Left lung (tissue), 10 donors: ENCODE data around the gene CEP97. TPM values are rescaled to one million over a fixed set of nuclear protein-coding genes. Genes with fewer than 3 reads are reported as not detected.

Experiments used
- ATAC-seq: fragments of 200-7000 bp; cut with Tn5 transposase; one replicate; pipeline ENCODE4 v1.9.1; 2020; ENCODE audit warnings: moderate library complexity
- DNase-seq, 4 donors: peaks; one replicate each; pipeline ENCODE4 v3.0.0-alpha.2; 2013 to 2020
- H3K27ac ChIP-seq, 2 donors: fragments of 200-600 bp; sonication (generic) in 1 of 2; one replicate each; pipeline versions ENCODE4 v1.5.0 to v1.8.0; 2020 to 2021
- H3K27me3 ChIP-seq, 2 donors: fragments of 200-600 bp; sonication (generic) in 1 of 2; one replicate each; pipeline versions ENCODE4 v1.5.0 to v1.8.0; 2020 to 2021
- H3K36me3 ChIP-seq, 2 donors: fragments of 200-600 bp; sonication (generic) in 1 of 2; one replicate each; pipeline versions ENCODE4 v1.5.0 to v1.8.0; 2020 to 2021
- H3K4me1 ChIP-seq, 2 donors: fragments of 200-600 bp; one replicate each; pipeline ENCODE4 v1.8.0; 2021
- H3K4me3 ChIP-seq, 2 donors: fragments of 200-600 bp; sonication (generic) in 1 of 2; one replicate each; pipeline versions ENCODE4 v1.5.0 to v1.8.0; 2020 to 2021; ENCODE audit warnings: mild to moderate bottlenecking in 1 of 2
- H3K9me3 ChIP-seq, 2 donors: fragments of 200-600 bp; sonication (generic) in 1 of 2; one replicate each; pipeline versions ENCODE4 v1.5.0 to v1.8.0; 2020 to 2021
- CTCF ChIP-seq, 2 donors: fragments of 200-600 bp; sonication (generic) in 1 of 2; IDR thresholded peaks; one replicate each; pipeline versions ENCODE4 v1.5.0 to v1.8.0; 2021; ENCODE audit warnings: antibody characterized with exemption in 2 of 2
- intact Hi-C, 2 donors: fragments of 100-400 bp; cut with DNase I; formaldehyde crosslinking; loops; one replicate each; pipeline versions ENCODE4 v1.11.2 to v1.14.2; 2022
- polyA plus RNA-seq, 6 donors: library from polyadenylated mRNA; unstranded; fragments of 120-200 nt; gene quantifications; one replicate each; pipeline ENCODE4 v1.2.1, GENCODE V29; 2013; ENCODE audit not compliant: insufficient read length in 6 of 6
- total RNA-seq, 2 donors: library from RNA; stranded (reverse); fragmentation: NEBNext Ultra II Directional; extraction: Animal tissue kit (Norgen Biotek cat#: 25700); gene quantifications; one replicate each; pipeline ENCODE4 v1.2.1, GENCODE V29; 2021
- donor health status: DM: no; HTN: yes; CAD: no.
- donor health status: DM: no; HTN: no; CAD: no.

Gene CEP97
- total and polyA plus RNA-seq, 8 donors: 8.5 to 23.7 (median 19.5) TPM

GRCh38 chr3:101720851-101721840 lies 3.3 kb upstream of the CEP97 start:
- Histone ChIP-seq H3K27me3 (no peaks in the 10 kb centered on the region), H3K4me1 (peaks cover 4 to 43% of the 10 kb centered on the region in 2 donors), H3K9me3 (no peaks in the 10 kb centered on the region), H3K36me3 (no peaks in the 10 kb centered on the region), H3K4me3 (no peak overlapping the region), H3K27ac (peak overlapping the region in 1 of 2 donors; percentile 74)
- DNase-seq (no peak), ATAC-seq (no peak)
- TF ChIP-seq CTCF (IDR thresholded peaks at IDR 0.05): no peak
- intact Hi-C loops: no loop called here

GRCh38 chr3:101722394-101723173 lies 1.8 kb upstream of the CEP97 start:
- no peak for TF ChIP-seq CTCF (IDR thresholded peaks at IDR 0.05)
- no peaks in the 10 kb centered on the region for H3K27me3 ChIP-seq
- H3K4me1 ChIP-seq: peaks cover 4 to 48% of the 10 kb centered on the region in 2 donors
- intact Hi-C loops: no loop called here
- H3K4me3 ChIP-seq: no peak overlapping the region
- no peak for ATAC-seq
- no peaks in the 10 kb centered on the region for H3K9me3 ChIP-seq
- H3K27ac ChIP-seq: peak overlapping the region in 1 of 2 donors; percentile 74
- no peak for DNase-seq
- no peaks in the 10 kb centered on the region for H3K36me3 ChIP-seq

GRCh38 chr3:101725194-101725889 lies 928 bp downstream of the CEP97 start:
- H3K9me3 ChIP-seq: no peaks in the 10 kb centered on the region
- intact Hi-C loops: no loop called here
- TF ChIP-seq CTCF (IDR thresholded peaks at IDR 0.05): no peak

GRCh38 chr3:101725890-101726275 lies 1.5 kb downstream of the CEP97 start:
- Histone ChIP-seq H3K9me3 (no peaks in the 10 kb centered on the region), H3K4me3 (peak overlapping the region; percentile 74 to 80), H3K27me3 (no peaks in the 10 kb centered on the region), H3K4me1 (peaks cover 4 to 36% of the 10 kb centered on the region in 2 donors), H3K27ac (no peak overlapping the region), H3K36me3 (peaks cover 0 to 18% of the 10 kb centered on the region in 2 donors)
- intact Hi-C loops: no loop called here
- no peak for ATAC-seq
- no peak for DNase-seq
- no peak for TF ChIP-seq CTCF (IDR thresholded peaks at IDR 0.05)

More at GRCh38 chr3:101725194-101725889, 928 bp downstream of the CEP97 start:
- H3K4me1 ChIP-seq: peaks cover 4 to 41% of the 10 kb centered on the region in 2 donors
- H3K36me3 ChIP-seq: peaks cover 0 to 15% of the 10 kb centered on the region in 2 donors
- peak overlapping the region; percentile 53 to 83 for H3K27ac ChIP-seq
- H3K4me3 ChIP-seq: peak overlapping the region; percentile 74 to 80
- no peaks in the 10 kb centered on the region for H3K27me3 ChIP-seq
- DNase-seq (peak in 3 of 4 donors; percentile 18 to 81 (median 53)), ATAC-seq (peak; percentile 31)
